ENCODE results near the gene HOTAIR. TPM values are rescaled to one million over a fixed set of nuclear protein-coding genes. Genes with fewer than 3 reads are reported as not detected.

The HOTAIR gene
- total RNA-seq, 3 donors from 2014 or later (not counting 1 experiment from before 2014, with no cell fraction given) = not detected

- Mint-ChIP-seq H3K36me3 (no peaks in the 10 kb centered on the region), H3K4me1 (peaks cover 46% of the 10 kb centered on the region in 2 donors), H3K27me3 (ENCODE audit: low read depth in 2 of 2) (peaks cover 76 to 89% of the 10 kb centered on the region in 2 donors), H3K27ac (no peak overlapping the region), H3K9me3 (no peaks in the 10 kb centered on the region), H3K4me3 (peak overlapping the region; percentile 40)
- Histone ChIP-seq H3K36me3 (ENCODE audit: control insufficient read depth, insufficient read depth, low read length) (no peaks in the 10 kb centered on the region), H3K4me1 (ENCODE audit: control insufficient read depth, insufficient read depth, low read length) (peaks cover 51% of the 10 kb centered on the region), H3K4me3 (ENCODE audit: low read length) (no peak overlapping the region), H3K27me3 (ENCODE audit: control insufficient read depth, insufficient read depth, low read length) (peaks cover 94% of the 10 kb centered on the region), H3K27ac (ENCODE audit: low read length) (no peak overlapping the region), H3K9me3 (ENCODE audit: control insufficient read depth, insufficient read depth, low read length) (peaks cover 5% of the 10 kb centered on the region)
- intact Hi-C loops (cut with micrococcal nuclease) = loop anchor here (5.0 kb wide), 2 partner anchors 34 to 41 kb away; partner anchors contain the start of gene HOXC5
- no peak for ATAC-seq
- 18% methylated on average over 4 of the region's 11 CpGs for WGBS (ENCODE audit: insufficient coverage)
- no peak for DNase-seq
- TF ChIP-seq CTCF (IDR thresholded peaks at IDR 0.05) = no peak
These were observed 23.6 kb upstream of the HOTAIR start for GRCh38 chr12:53998110-53998899.

DNA sequence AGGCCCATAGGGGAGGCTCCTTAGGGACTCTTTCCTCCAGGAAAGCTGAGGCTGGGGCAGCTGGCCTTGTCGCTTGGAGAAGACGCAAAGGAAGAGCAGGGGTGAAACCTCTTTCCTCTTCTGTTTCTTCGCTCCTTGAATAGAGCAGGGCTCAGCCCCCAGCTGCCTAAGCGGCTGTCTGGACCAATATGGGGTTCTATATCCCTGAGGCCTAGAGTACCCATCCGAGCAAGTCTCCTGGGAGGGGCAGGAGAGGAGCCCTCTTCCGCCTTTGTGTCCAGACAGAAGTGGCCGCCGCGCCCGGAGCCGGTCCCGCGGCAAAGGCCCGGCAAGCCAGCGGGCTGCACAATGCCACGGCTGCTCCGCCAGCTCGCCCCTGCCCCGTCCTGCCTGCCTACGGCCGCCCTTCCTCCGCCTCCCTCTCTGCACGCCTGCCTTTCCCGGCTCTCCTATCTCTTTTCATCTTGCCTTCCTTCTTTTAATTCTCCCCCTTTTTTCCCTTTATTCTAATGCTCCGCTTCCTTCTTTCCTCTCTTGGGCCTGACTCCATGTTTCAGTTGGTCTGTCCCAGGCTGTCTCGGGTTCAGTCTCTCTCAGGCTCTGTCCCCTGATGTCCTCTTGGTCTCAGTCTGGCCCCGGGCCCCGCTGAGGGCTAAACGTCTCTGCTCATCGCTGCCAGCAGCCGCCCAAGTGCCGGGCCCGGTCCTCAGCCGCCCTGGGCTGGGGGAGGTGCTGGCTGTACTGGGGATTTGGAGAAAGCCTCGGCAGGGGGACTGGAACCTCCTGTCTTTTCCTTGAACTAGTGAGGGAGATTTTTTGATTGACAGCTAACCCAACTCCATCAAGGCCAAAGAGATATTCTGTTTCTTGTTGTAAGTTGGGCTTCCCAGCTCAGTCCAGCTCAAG, 22.7 kb upstream of the HOTAIR start:
- Histone ChIP-seq H3K27ac (ENCODE audit: low read length) (no peak overlapping the region), H3K36me3 (ENCODE audit: control insufficient read depth, insufficient read depth, low read length) (no peaks in the 10 kb centered on the region), H3K4me1 (ENCODE audit: control insufficient read depth, insufficient read depth, low read length) (peaks cover 51% of the 10 kb centered on the region), H3K27me3 (ENCODE audit: control insufficient read depth, insufficient read depth, low read length) (peaks cover 94% of the 10 kb centered on the region), H3K9me3 (ENCODE audit: control insufficient read depth, insufficient read depth, low read length) (peaks cover 3% of the 10 kb centered on the region), H3K4me3 (ENCODE audit: low read length) (no peak overlapping the region)
- no peak for ATAC-seq
- intact Hi-C loops (cut with micrococcal nuclease) = loop anchor here (5.0 kb wide), 2 partner anchors 35 to 40 kb away; partner anchors contain the start of gene HOXC5
- Mint-ChIP-seq H3K27ac (no peak overlapping the region), H3K4me3 (peak overlapping the region; percentile 21), H3K9me3 (no peaks in the 10 kb centered on the region), H3K27me3 (ENCODE audit: low read depth in 2 of 2) (peaks cover 76 to 89% of the 10 kb centered on the region in 2 donors), H3K4me1 (peaks cover 46 to 47% of the 10 kb centered on the region in 2 donors), H3K36me3 (no peaks in the 10 kb centered on the region)
- no peak for DNase-seq
- 10% methylated on average over 35 of the region's 35 CpGs for WGBS (ENCODE audit: insufficient coverage)
- no peak for TF ChIP-seq CTCF (IDR thresholded peaks at IDR 0.05)

- no peaks in the 10 kb centered on the region for H3K36me3 ChIP-seq (ENCODE audit: control insufficient read depth, insufficient read depth, low read length)
- H3K27me3 ChIP-seq (ENCODE audit: control insufficient read depth, insufficient read depth, low read length) = peaks cover 93% of the 10 kb centered on the region
- H3K27ac Mint-ChIP-seq = peak overlapping the region in 1 of 2 donors; percentile 81
- no peak for DNase-seq
- H3K4me1 ChIP-seq (ENCODE audit: control insufficient read depth, insufficient read depth, low read length) = peaks cover 51% of the 10 kb centered on the region
- TF ChIP-seq CTCF (IDR thresholded peaks at IDR 0.05) = no peak
- no peaks in the 10 kb centered on the region for H3K36me3 Mint-ChIP-seq
- 21% methylated on average over 25 of the region's 29 CpGs for WGBS (ENCODE audit: insufficient coverage)
- peak overlapping the region; percentile 91 for H3K4me3 Mint-ChIP-seq
- intact Hi-C loops (cut with micrococcal nuclease) = loop anchor here (5.0 kb wide), 2 partner anchors 36 to 39 kb away; partner anchors contain the start of gene HOXC5
- ATAC-seq = no peak
- peaks cover 3% of the 10 kb centered on the region for H3K9me3 ChIP-seq (ENCODE audit: control insufficient read depth, insufficient read depth, low read length)
- no peak overlapping the region for H3K27ac ChIP-seq (ENCODE audit: low read length)
- peaks cover 76 to 91% of the 10 kb centered on the region in 2 donors for H3K27me3 Mint-ChIP-seq (ENCODE audit: low read depth in 2 of 2)
- no peaks in the 10 kb centered on the region for H3K9me3 Mint-ChIP-seq
- H3K4me1 Mint-ChIP-seq = peaks cover 46 to 47% of the 10 kb centered on the region in 2 donors
- peak overlapping the region; percentile 43 for H3K4me3 ChIP-seq (ENCODE audit: low read length)
These were observed 21.8 kb upstream of the HOTAIR start for GRCh38 chr12:53996240-53997203.

Measured in natural killer cell (primary cell).